ENCODE results near the gene CITED4. TPM values are rescaled to one million over a fixed set of nuclear protein-coding genes. Genes with fewer than 3 reads are reported as not detected.

Gene CITED4
- total and polyA plus RNA-seq, 10 of the 15 experiments (the other 5 are each of a cell fraction or from before 2014, with no cell fraction given): 0.13 to 0.64 (median 0.26) TPM; not detected in 6

DNA sequence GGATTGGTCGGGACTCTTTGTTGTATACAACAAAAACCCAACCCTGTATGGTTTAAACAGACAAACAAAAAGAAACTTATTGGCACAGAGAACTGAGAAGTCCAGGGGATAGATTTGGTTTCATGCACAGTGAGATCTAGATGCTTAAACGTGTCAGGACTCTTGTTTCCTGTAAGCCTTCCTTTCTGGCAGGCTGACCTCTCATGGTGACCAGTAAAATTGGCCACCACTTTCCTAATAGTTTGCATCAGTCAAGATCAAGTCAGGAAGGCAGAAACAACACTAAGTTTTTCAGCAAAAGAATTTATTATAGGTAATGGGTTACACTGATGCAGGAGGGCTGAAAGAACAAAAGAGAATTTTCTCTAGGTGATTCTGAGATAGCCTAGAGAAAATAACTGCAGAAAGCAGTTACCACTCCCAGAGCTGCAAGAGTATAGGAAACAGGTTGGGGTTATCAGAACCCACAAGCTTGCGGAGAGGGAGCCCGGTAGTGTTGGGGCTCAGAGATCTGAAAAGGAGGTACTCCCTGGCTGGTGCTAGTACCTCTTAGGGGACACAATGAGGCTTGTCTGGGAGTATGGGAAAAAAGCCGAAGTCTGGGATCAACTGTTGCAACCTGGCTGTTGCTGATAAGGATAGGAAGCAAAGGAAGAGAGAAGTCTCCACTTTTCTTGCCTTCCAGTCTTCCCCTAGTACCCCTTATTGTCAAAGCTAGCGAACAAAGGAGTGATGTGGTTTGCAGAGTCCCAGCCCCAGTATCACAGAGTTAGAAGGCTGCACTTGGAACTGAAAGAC, 21.4 kb downstream of the CITED4 start:
- ATAC-seq: peak; percentile 42; the same call in 2 of the 3 replicates
- no peak overlapping the region for H3K4me3 ChIP-seq
- H4K20me1 ChIP-seq (ENCODE audit: control insufficient read depth, insufficient read depth): no peaks in the 10 kb centered on the region
- CTCF ChIA-PET: interaction anchor here (1.6 to 11.6 kb wide), 2 partner anchors 67 to 112 kb away, joined by 7 to 254 read pairs; no protein-coding TSS in a partner anchor
- H3K27ac ChIP-seq (ENCODE audit: control insufficient read depth, insufficient read depth): no peak overlapping the region
- H3K9me3 ChIP-seq (replicated peaks; ENCODE audit: control insufficient read depth, insufficient read depth, low read length): no peaks in the 10 kb centered on the region; the same call in 2 of the 3 replicates
- H3K9ac ChIP-seq (ENCODE audit: control insufficient read depth, insufficient read depth, low read length): no peak overlapping the region
- intact Hi-C loops (cut with micrococcal nuclease; ENCODE audit: unreplicated experiment) (no loop called here), in situ Hi-C loops (cut with MboI) (no loop called here)
- TF ChIP-seq YY1 (IDR thresholded peaks at IDR 0.05; ENCODE audit: low read depth, low read length) (no peak), SRF (IDR thresholded peaks at IDR 0.05; ENCODE audit: low read depth in 2 of 2, low read length in 2 of 2) (no peak), KAT2A (conservative IDR thresholded peaks at IDR 0.05; ENCODE audit: control insufficient read depth, low read depth, low read length) (no peak)
- TF ChIP-seq, protein P1, sequence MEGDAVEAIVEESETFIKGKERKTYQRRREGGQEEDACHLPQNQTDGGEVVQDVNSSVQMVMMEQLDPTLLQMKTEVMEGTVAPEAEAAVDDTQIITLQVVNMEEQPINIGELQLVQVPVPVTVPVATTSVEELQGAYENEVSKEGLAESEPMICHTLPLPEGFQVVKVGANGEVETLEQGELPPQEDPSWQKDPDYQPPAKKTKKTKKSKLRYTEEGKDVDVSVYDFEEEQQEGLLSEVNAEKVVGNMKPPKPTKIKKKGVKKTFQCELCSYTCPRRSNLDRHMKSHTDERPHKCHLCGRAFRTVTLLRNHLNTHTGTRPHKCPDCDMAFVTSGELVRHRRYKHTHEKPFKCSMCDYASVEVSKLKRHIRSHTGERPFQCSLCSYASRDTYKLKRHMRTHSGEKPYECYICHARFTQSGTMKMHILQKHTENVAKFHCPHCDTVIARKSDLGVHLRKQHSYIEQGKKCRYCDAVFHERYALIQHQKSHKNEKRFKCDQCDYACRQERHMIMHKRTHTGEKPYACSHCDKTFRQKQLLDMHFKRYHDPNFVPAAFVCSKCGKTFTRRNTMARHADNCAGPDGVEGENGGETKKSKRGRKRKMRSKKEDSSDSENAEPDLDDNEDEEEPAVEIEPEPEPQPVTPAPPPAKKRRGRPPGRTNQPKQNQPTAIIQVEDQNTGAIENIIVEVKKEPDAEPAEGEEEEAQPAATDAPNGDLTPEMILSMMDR (IDR thresholded peaks at IDR 0.05 in 2 of 3, conservative IDR thresholded peaks at IDR 0.05 in 1 of 3; ENCODE audit: control insufficient read depth in 2 of 3, extremely low read depth in 1 of 3, insufficient read depth in 1 of 3, low read depth in 3 of 3, low read length in 3 of 3): peak in 1 of 3 experiments; percentile 12; a peak in 1 of 6 replicates
- H3K4me1 ChIP-seq (ENCODE audit: control insufficient read depth, insufficient read depth, low read length): peaks cover 7% of the 10 kb centered on the region; the same call in 1 of the 2 replicates
- no peaks in the 10 kb centered on the region for H3K36me3 ChIP-seq (ENCODE audit: control insufficient read depth in 2 of 2, insufficient read depth in 2 of 2, low read length in 1 of 2)
- RAD21 ChIA-PET (ENCODE audit: unreplicated experiment): no interaction called here
- H3K4me2 ChIP-seq (ENCODE audit: control insufficient read depth, insufficient read depth): no peak overlapping the region
- H3K79me2 ChIP-seq (ENCODE audit: control insufficient read depth, insufficient read depth, low read length): no peaks in the 10 kb centered on the region
- POLR2A ChIA-PET: no interaction called here
- SMC1A ChIA-PET (ENCODE audit: uncharacterized antibody, unreplicated experiment): interaction anchor here (2.5 kb wide), 1 partner anchor 67 kb away, joined by 15 read pairs; no protein-coding TSS in a partner anchor
- H3K27me3 ChIP-seq (replicated peaks in 1 of 2; ENCODE audit: control insufficient read depth in 2 of 2, insufficient read depth in 2 of 2, low read length in 1 of 2): no peaks in the 10 kb centered on the region
- no peak for DNase-seq (ENCODE audit: low read depth, low spot score)
- H2AFZ ChIP-seq (ENCODE audit: control insufficient read depth, low read depth, low read length): no peak overlapping the region
- no TSS peak for BruUV-seq (replicated peaks)
- FAIRE-seq: peak; percentile 78
- 35% methylated on average over 6 of the region's 6 CpGs for WGBS (ENCODE audit: insufficient coverage, insufficient replicate concordance, low lambda C conversion rate, missing lambda C conversion rate)

Measured in GM12878 (cell line).